ENCODE data around the gene ENO3. TPM values are rescaled to one million over a fixed set of nuclear protein-coding genes. Genes with fewer than 3 reads are reported as not detected.

The ENO3 gene
- polyA plus RNA-seq, 1 of the 3 experiments (the other 2 are of a cell fraction): 29.2 TPM

GRCh38 chr17:4944554-4945175, 6.3 kb upstream of the ENO3 start:
- peaks cover 37 to 40% of the 10 kb centered on the region in 2 experiments for H3K36me3 ChIP-seq (replicated peaks in 1 of 2; ENCODE audit: control insufficient read depth in 1 of 2, insufficient read depth in 2 of 2, low read length in 1 of 2)
- no peak for DNase-seq
- peaks cover 16 to 33% of the 10 kb centered on the region in 2 experiments for H3K4me1 ChIP-seq (ENCODE audit: control insufficient read depth in 1 of 2, insufficient read depth in 2 of 2, low read depth in 1 of 2, low read length in 1 of 2)
- TF ChIP-seq JUND (IDR thresholded peaks at IDR 0.05) (peak; percentile 3; the same call in 1 of the 2 replicates), TAF1 (IDR thresholded peaks at IDR 0.05; ENCODE audit: borderline replicate concordance, low read depth, low read length) (no peak)
- no peaks in the 10 kb centered on the region for H3K9me2 ChIP-seq
- H4K20me1 ChIP-seq (ENCODE audit: insufficient read depth): peaks cover 45% of the 10 kb centered on the region
- peak overlapping the region; percentile 41; the same call in 1 of the 2 replicates for H3K9ac ChIP-seq
- ChIA-PET CTCF (interaction anchor here (0.9 kb wide), 1 partner anchor 154 kb away, joined by 3 read pairs; no protein-coding TSS in a partner anchor), POLR2A (interaction anchor here (0.6 to 4.3 kb wide), 2 partner anchors 18 to 23 kb away, joined by 3 to 32 read pairs; partner anchors contain the start of gene SPAG7)
- H3F3A ChIP-seq (replicated peaks; ENCODE audit: insufficient read depth): peaks cover 73% of the 10 kb centered on the region
- H3K4me3 ChIP-seq (ENCODE audit: low read depth in 2 of 2, low read length in 1 of 2): no peak overlapping the region; a peak in 1 of 4 replicates
- H3K4me2 ChIP-seq: peak overlapping the region; percentile 98
- H3K9me3 ChIP-seq: no peaks in the 10 kb centered on the region
- no peak overlapping the region for H2AFZ ChIP-seq (ENCODE audit: low read depth)
- H3K27me3 ChIP-seq (ENCODE audit: insufficient read depth): no peaks in the 10 kb centered on the region
- 61% methylated on average over 6 of the region's 8 CpGs for WGBS (ENCODE audit: low lambda C conversion rate)
- H3K79me2 ChIP-seq (ENCODE audit: insufficient read depth): peaks cover 79% of the 10 kb centered on the region
- peak overlapping the region; percentile 63 to 97 for H3K27ac ChIP-seq (ENCODE audit: low read depth in 2 of 2, low read length in 1 of 2)

DNA sequence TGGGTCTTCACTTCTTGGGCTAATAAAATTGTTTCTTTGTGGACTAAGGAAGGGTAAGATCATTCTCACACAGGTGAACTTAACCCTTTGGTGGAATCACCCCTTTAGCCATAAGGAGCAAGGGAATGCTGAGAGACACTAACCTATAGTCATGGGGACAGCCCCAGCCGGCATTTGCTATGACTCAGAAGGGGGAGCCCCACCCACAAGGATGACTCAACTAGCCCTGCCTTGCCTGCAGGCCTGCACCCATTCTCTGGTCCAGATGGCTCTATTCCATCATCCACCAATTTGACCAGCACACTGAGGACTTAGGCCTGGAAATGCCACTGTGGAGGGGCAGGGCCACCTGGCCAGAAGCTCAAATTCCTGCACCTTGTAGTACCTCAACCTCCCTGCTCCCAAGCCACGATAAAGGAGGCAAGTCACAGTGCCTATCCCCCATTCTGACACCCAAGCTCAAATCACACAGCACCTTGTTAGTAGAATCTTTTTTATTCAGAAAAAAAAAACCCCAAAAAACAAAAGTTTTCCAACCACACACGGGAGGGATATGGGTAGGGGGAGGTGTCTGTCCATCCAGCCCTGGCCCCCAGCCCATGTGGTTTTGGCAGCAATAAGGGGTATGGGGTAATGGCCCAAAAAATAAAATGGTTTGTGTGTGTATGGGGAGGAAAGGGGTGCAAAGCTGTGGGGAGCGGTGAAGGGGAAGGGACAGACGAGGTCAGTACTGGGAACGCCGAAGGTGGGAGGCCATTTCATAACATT, 5.6 kb upstream of the ENO3 start:
- Histone ChIP-seq H3K9me2 (no peaks in the 10 kb centered on the region), H3K79me2 (ENCODE audit: insufficient read depth) (peaks cover 81% of the 10 kb centered on the region), H3K27ac (ENCODE audit: low read depth in 2 of 2, low read length in 1 of 2) (peak overlapping the region; percentile 63 to 97), H4K20me1 (ENCODE audit: insufficient read depth) (peaks cover 45% of the 10 kb centered on the region), H3K4me3 (ENCODE audit: low read depth in 2 of 2, low read length in 1 of 2) (peak overlapping the region; percentile 79 to 99), H2AFZ (ENCODE audit: low read depth) (no peak overlapping the region), H3K9me3 (no peaks in the 10 kb centered on the region), H3K9ac (peak overlapping the region; percentile 41; the same call in 1 of the 2 replicates), H3F3A (replicated peaks; ENCODE audit: insufficient read depth) (peaks cover 75% of the 10 kb centered on the region), H3K4me2 (peak overlapping the region; percentile 98), H3K4me1 (ENCODE audit: control insufficient read depth in 1 of 2, insufficient read depth in 2 of 2, low read depth in 1 of 2, low read length in 1 of 2) (peaks cover 18 to 33% of the 10 kb centered on the region in 2 experiments), H3K36me3 (replicated peaks in 1 of 2; ENCODE audit: control insufficient read depth in 1 of 2, insufficient read depth in 2 of 2, low read length in 1 of 2) (peaks cover 37 to 40% of the 10 kb centered on the region in 2 experiments), H3K27me3 (ENCODE audit: insufficient read depth) (no peaks in the 10 kb centered on the region)
- ChIA-PET POLR2A (interaction anchor here (0.6 to 4.3 kb wide), 3 partner anchors 18 to 25 kb away, joined by 3 to 32 read pairs (median 3); partner anchors contain the start of gene SPAG7), CTCF (interaction anchor here (0.5 to 1.1 kb wide), 3 partner anchors 22 to 155 kb away, joined by 3 read pairs; partner anchors contain the start of gene SPAG7)
- WGBS (ENCODE audit: low lambda C conversion rate): 42% methylated on average over 7 of the region's 7 CpGs
- DNase-seq: no peak
- TF ChIP-seq ELF1 (IDR thresholded peaks at IDR 0.05) (no peak), FOSL2 (IDR thresholded peaks at IDR 0.05; ENCODE audit: borderline replicate concordance, low read depth) (peak; percentile 98), YY1 (IDR thresholded peaks at IDR 0.05; ENCODE audit: low read depth) (peak; percentile 41; the same call in 1 of the 2 replicates), RXRA (IDR thresholded peaks at IDR 0.05; ENCODE audit: borderline replicate concordance, low read depth) (no peak), TEAD4 (IDR thresholded peaks at IDR 0.05; ENCODE audit: borderline replicate concordance, insufficient read depth) (no peak), CHD2 (IDR thresholded peaks at IDR 0.05; ENCODE audit: low read length, partially characterized antibody) (peak; percentile 29), RAD21 (IDR thresholded peaks at IDR 0.05; ENCODE audit: low read length) (no peak), NFIC (IDR thresholded peaks at IDR 0.05; ENCODE audit: borderline replicate concordance) (peak; percentile 52), REST (IDR thresholded peaks at IDR 0.05; ENCODE audit: low read depth, low read length) (peak; percentile 25; the same call in 1 of the 2 replicates), EP300 (IDR thresholded peaks at IDR 0.05; ENCODE audit: borderline replicate concordance in 1 of 2, low read depth in 1 of 2, low read length in 1 of 2) (peak in 1 of 2 experiments; percentile 25; a peak in 1 of 4 replicates), JUND (IDR thresholded peaks at IDR 0.05) (peak; percentile 95), SIN3A (IDR thresholded peaks at IDR 0.05; ENCODE audit: borderline replicate concordance, low read depth, low read length) (peak; percentile 60; the same call in 1 of the 2 replicates), SMC3 (IDR thresholded peaks at IDR 0.05; ENCODE audit: low read depth, low read length) (no peak), RCOR1 (IDR thresholded peaks at IDR 0.05; ENCODE audit: low read length) (no peak), NRF1 (IDR thresholded peaks at IDR 0.05; ENCODE audit: low read depth, low read length) (no peak)
- TF ChIP-seq, protein P1, sequence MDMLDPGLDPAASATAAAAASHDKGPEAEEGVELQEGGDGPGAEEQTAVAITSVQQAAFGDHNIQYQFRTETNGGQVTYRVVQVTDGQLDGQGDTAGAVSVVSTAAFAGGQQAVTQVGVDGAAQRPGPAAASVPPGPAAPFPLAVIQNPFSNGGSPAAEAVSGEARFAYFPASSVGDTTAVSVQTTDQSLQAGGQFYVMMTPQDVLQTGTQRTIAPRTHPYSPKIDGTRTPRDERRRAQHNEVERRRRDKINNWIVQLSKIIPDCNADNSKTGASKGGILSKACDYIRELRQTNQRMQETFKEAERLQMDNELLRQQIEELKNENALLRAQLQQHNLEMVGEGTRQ (IDR thresholded peaks at IDR 0.05; ENCODE audit: borderline replicate concordance, low read depth, low read length): no peak
- TF ChIP-seq, protein P2, sequence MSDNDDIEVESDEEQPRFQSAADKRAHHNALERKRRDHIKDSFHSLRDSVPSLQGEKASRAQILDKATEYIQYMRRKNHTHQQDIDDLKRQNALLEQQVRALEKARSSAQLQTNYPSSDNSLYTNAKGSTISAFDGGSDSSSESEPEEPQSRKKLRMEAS (IDR thresholded peaks at IDR 0.05; ENCODE audit: low read depth): peak; percentile 80
- TF ChIP-seq, protein P3, sequence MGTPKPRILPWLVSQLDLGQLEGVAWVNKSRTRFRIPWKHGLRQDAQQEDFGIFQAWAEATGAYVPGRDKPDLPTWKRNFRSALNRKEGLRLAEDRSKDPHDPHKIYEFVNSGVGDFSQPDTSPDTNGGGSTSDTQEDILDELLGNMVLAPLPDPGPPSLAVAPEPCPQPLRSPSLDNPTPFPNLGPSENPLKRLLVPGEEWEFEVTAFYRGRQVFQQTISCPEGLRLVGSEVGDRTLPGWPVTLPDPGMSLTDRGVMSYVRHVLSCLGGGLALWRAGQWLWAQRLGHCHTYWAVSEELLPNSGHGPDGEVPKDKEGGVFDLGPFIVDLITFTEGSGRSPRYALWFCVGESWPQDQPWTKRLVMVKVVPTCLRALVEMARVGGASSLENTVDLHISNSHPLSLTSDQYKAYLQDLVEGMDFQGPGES (IDR thresholded peaks at IDR 0.05; ENCODE audit: low read depth, low read length): no peak
